MM.1S (cell line): Measurements from ENCODE around the gene GSTM4.

Source experiments
- DNase-seq: peaks from one replicate; pipeline ENCODE4 v3.0.0-alpha.2; 2015
- H2AFZ ChIP-seq: fragments of 300-600 bp; sonication (generic); 2 replicates; pipeline ENCODE4 v1.6.0; 2016; ENCODE audit warnings: antibody characterized with exemption, low read length
- H3F3A ChIP-seq: fragments of 300-600 bp; sonication (generic); 2 replicates; pipeline ENCODE4 v1.6.1; 2016; ENCODE audit warnings: mild to moderate bottlenecking, antibody characterized with exemption, low read length, moderate library complexity, mixed read lengths; ENCODE audit not compliant: insufficient read depth
- H3K27ac ChIP-seq: fragments of 300-600 bp; sonication (generic); 2 replicates; pipeline ENCODE4 v1.5.1; 2016; ENCODE audit warnings: mild to moderate bottlenecking, low read length
- H3K27me3 ChIP-seq: fragments of 300-600 bp; sonication (generic); replicated peaks from 2 replicates; pipeline ENCODE4 v1.6.0; 2016; ENCODE audit warnings: low read length; ENCODE audit not compliant: insufficient read depth
- H3K36me3 ChIP-seq: fragments of 300-600 bp; sonication (generic); replicated peaks from 2 replicates; pipeline ENCODE4 v1.6.1; 2016; ENCODE audit warnings: mild to moderate bottlenecking, low read length, mixed read lengths; ENCODE audit not compliant: insufficient read depth
- H3K4me1 ChIP-seq: fragments of 300-600 bp; sonication (generic); 2 replicates; pipeline ENCODE4 v1.6.1; 2016; ENCODE audit warnings: low read length, mixed read lengths
- H3K4me2 ChIP-seq: fragments of 300-600 bp; sonication (generic); 2 replicates; pipeline ENCODE4 v1.6.0; 2016; ENCODE audit warnings: low read depth, low read length
- H3K4me3 ChIP-seq: fragments of 300-600 bp; sonication (generic); 2 replicates; pipeline ENCODE4 v1.5.1; 2016; ENCODE audit warnings: low read length, mixed read lengths
- H3K79me2 ChIP-seq: fragments of 300-600 bp; sonication (generic); 2 replicates; pipeline ENCODE4 v1.6.1; 2016; ENCODE audit warnings: mixed run types, low read length, mixed read lengths
- H3K9ac ChIP-seq: fragments of 300-600 bp; sonication (generic); 2 replicates; pipeline ENCODE4 v1.6.1; 2016; ENCODE audit warnings: low read length, mixed read lengths
- H3K9me2 ChIP-seq: fragments of 300-600 bp; sonication (generic); replicated peaks from 2 replicates; pipeline ENCODE4 v1.6.1; 2016; ENCODE audit warnings: mild to moderate bottlenecking, low read length, mixed read lengths; ENCODE audit not compliant: insufficient read depth
- H3K9me3 ChIP-seq: fragments of 300-600 bp; sonication (generic); replicated peaks from 2 replicates; pipeline ENCODE4 v1.6.1; 2016; ENCODE audit warnings: mild to moderate bottlenecking, low read length, mixed read lengths; ENCODE audit not compliant: insufficient read depth
- H4K20me1 ChIP-seq: fragments of 300-600 bp; sonication (generic); 2 replicates; pipeline ENCODE4 v1.6.1; 2016; ENCODE audit warnings: mild to moderate bottlenecking, low read length, moderate library complexity, mixed read lengths; ENCODE audit not compliant: insufficient read depth
- EZH2 ChIP-seq: fragments of 300-600 bp; sonication (generic); optimal IDR thresholded peaks from 2 replicates; pipeline ENCODE3; 2017; ENCODE audit warnings: low read depth, mild to moderate bottlenecking, antibody characterized with exemption, low read length, mixed read lengths
- EZH2phosphoT487 ChIP-seq: fragments of 300-600 bp; sonication (generic); IDR thresholded peaks from 2 replicates; pipeline ENCODE4 v1.6.1; 2018; ENCODE audit warnings: antibody characterized with exemption, low read length
- TF ChIP-seq, protein P1 (sequence below): fragments of 300-600 bp; sonication (generic); IDR thresholded peaks from 2 replicates; pipeline ENCODE4 v1.5.1; 2016; ENCODE audit warnings: antibody characterized with exemption, low read length, mixed read lengths

GSTM4 gene

GRCh38 chr1:109639841-109640184 is 16.1 kb upstream of the GSTM4 start:
- Histone ChIP-seq H3K27ac (no peak overlapping the region), H4K20me1 (no peaks in the 10 kb centered on the region), H3K4me1 (peaks cover 16% of the 10 kb centered on the region), H3K9me2 (no peaks in the 10 kb centered on the region), H3K79me2 (no peaks in the 10 kb centered on the region), H2AFZ (no peak overlapping the region), H3K36me3 (no peaks in the 10 kb centered on the region), H3F3A (no peaks in the 10 kb centered on the region), H3K9me3 (no peaks in the 10 kb centered on the region), H3K4me2 (no peak overlapping the region), H3K4me3 (no peak overlapping the region), H3K27me3 (no peaks in the 10 kb centered on the region), H3K9ac (no peak overlapping the region)
- no peak for TF ChIP-seq EZH2
- TF ChIP-seq EZH2phosphoT487 = no peak
- TF ChIP-seq, protein P1, sequence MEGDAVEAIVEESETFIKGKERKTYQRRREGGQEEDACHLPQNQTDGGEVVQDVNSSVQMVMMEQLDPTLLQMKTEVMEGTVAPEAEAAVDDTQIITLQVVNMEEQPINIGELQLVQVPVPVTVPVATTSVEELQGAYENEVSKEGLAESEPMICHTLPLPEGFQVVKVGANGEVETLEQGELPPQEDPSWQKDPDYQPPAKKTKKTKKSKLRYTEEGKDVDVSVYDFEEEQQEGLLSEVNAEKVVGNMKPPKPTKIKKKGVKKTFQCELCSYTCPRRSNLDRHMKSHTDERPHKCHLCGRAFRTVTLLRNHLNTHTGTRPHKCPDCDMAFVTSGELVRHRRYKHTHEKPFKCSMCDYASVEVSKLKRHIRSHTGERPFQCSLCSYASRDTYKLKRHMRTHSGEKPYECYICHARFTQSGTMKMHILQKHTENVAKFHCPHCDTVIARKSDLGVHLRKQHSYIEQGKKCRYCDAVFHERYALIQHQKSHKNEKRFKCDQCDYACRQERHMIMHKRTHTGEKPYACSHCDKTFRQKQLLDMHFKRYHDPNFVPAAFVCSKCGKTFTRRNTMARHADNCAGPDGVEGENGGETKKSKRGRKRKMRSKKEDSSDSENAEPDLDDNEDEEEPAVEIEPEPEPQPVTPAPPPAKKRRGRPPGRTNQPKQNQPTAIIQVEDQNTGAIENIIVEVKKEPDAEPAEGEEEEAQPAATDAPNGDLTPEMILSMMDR = no peak
- DNase-seq = no peak

DNA sequence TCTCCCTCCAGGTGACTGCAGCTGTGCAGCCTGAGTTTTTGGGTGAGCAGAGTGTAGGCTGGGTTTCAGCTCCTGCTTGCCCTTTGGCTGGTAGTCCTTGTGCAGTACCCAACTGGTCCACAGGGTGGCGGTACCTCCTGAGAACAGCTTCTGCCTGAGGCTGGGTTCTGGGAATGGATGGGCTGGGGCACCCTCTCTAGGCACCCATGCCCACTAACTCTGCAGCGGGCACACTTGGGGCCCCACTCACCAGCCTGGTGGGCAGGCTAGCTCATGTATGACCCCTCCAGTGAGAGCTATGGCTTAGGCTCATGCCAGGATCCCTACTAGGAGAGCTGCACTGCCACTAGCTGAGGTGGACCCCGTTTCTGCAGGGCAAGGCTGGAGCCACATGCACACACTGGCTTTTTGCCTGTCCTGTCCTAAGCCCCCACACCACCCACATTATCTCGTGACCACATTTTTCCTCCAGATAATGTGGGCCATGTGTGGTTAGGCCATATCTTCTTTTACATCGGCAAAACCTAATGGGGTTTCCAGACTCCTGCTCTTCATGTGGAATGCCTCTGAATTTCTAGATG is 15.5 kb upstream of the GSTM4 start:
- Histone ChIP-seq H3K4me3 (no peak overlapping the region), H3K9ac (no peak overlapping the region), H2AFZ (0 out of 2 replicates have a peak overlapping the region, but pooled peaks have one; percentile 27), H3F3A (no peaks in the 10 kb centered on the region), H3K27me3 (no peaks in the 10 kb centered on the region), H3K9me3 (no peaks in the 10 kb centered on the region), H3K27ac (no peak overlapping the region), H4K20me1 (no peaks in the 10 kb centered on the region), H3K79me2 (no peaks in the 10 kb centered on the region), H3K4me1 (peaks cover 13% of the 10 kb centered on the region), H3K36me3 (no peaks in the 10 kb centered on the region), H3K9me2 (no peaks in the 10 kb centered on the region), H3K4me2 (no peak overlapping the region)
- TF ChIP-seq EZH2 (no peak), EZH2phosphoT487 (no peak)
- TF ChIP-seq, protein P1 = peak; percentile 74
- DNase-seq = peak; percentile 60

DNA sequence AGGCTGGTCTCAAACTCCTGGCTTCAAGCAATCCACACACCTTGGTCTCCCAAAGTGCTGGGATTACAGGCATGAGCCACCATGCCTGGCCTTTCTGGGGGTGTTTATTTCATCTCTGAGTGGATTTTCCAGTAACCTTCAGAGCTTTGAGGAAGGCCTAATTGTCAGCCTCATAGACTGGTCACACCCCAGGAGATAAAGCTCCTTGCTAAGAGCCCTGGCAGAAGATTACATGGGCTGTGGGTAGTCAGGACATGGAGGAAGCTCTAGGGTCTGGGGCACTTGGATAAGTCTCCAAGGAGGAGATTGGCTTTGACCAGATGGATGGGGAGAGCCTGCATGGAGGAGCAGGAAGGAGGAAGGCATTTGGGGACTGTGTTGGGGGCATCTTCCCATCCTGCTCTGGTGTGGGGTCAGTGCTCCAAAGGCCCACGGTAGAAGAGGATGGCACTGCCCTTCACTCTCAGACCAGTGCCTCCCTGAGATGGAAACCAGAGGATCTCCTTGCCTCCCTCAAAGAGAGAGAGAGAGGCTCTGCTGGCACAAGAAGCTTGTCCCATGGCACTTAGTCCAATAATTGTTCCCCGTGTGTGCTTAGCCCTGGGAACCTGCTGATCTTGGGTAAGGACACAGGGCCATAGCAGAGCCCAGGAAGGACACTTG is 14.7 kb upstream of the GSTM4 start:
- no peaks in the 10 kb centered on the region for H3K79me2 ChIP-seq
- no peaks in the 10 kb centered on the region for H3K36me3 ChIP-seq
- H3K27ac ChIP-seq = no peak overlapping the region
- no peaks in the 10 kb centered on the region for H3K9me3 ChIP-seq
- H3K9me2 ChIP-seq = no peaks in the 10 kb centered on the region
- no peaks in the 10 kb centered on the region for H3F3A ChIP-seq
- H3K9ac ChIP-seq = no peak overlapping the region
- no peak overlapping the region for H3K4me2 ChIP-seq
- H3K4me1 ChIP-seq = peaks cover 5% of the 10 kb centered on the region; the same call in 1 of the 2 replicates
- H3K27me3 ChIP-seq = no peaks in the 10 kb centered on the region
- H2AFZ ChIP-seq = no peak overlapping the region
- no peak for DNase-seq
- H4K20me1 ChIP-seq = no peaks in the 10 kb centered on the region
- no peak overlapping the region for H3K4me3 ChIP-seq
- TF ChIP-seq EZH2 (no peak), EZH2phosphoT487 (no peak)
- TF ChIP-seq, protein P1 = no peak
